Vagina (tissue), 2 donors: ENCODE measurements around the gene EHMT1. TPM values are rescaled to one million over a fixed set of nuclear protein-coding genes. Genes with fewer than 3 reads are reported as not detected.
"Not testable (repeated sequence)": the region's sequence is repeated elsewhere in the genome, so short reads cannot be mapped to it uniquely, and the experiment has no call there.

Source experiments
- DNase-seq, 2 donors: peaks; one replicate each; pipeline ENCODE4 v3.0.0-alpha.2; 2017; ENCODE audit errors: extremely low spot score in 2 of 2
- H3K27ac ChIP-seq: fragments of 200-600 bp; sonication (generic); one replicate; pipeline ENCODE4 v1.5.1; 2019
- H3K27me3 ChIP-seq: fragments of 200-600 bp; sonication (generic); one replicate; pipeline ENCODE4 v1.5.1; 2019
- H3K36me3 ChIP-seq, 2 donors: fragments of 200-600 bp; sonication (generic); one replicate each; pipeline ENCODE4 v1.5.1; 2017 to 2019
- H3K4me1 ChIP-seq: fragments of 200-600 bp; sonication (generic); one replicate; pipeline ENCODE4 v1.5.1; 2019
- H3K4me3 ChIP-seq, 2 donors: fragments of 200-600 bp; sonication (generic); 1 replicate in 1 of 2; 2 replicates in 1 of 2; pipeline ENCODE4 v1.5.1; 2016 to 2019
- H3K9me3 ChIP-seq: fragments of 200-600 bp; sonication (generic); one replicate; pipeline ENCODE4 v1.5.1; 2019
- CTCF ChIP-seq, 3 experiments: fragments of 450-650 bp in 2 of 3; fragments of 200-600 bp in 1 of 3; sonication (generic) in 1 of 3; IDR thresholded peaks; one replicate each; pipeline ENCODE4 v1.5.1; 2017 to 2019; ENCODE audit warnings: antibody characterized with exemption in 3 of 3, mild to moderate bottlenecking in 2 of 3, moderate library complexity in 2 of 3
- POLR2A ChIP-seq, 2 donors: fragments of 450-650 bp; IDR thresholded peaks; one replicate each; pipeline ENCODE4 v1.6.1; 2017; ENCODE audit warnings: antibody characterized with exemption in 2 of 2, mild to moderate bottlenecking in 2 of 2, moderate library complexity in 2 of 2
- POLR2AphosphoS5 ChIP-seq, 2 donors: sonication (generic); formaldehyde crosslinking; IDR thresholded peaks; one replicate each; pipeline ENCODE4 v1.9.0; 2017; ENCODE audit warnings: antibody characterized with exemption in 2 of 2, mild to moderate bottlenecking in 2 of 2, low read depth in 1 of 2; ENCODE audit not compliant: insufficient read depth in 1 of 2
- intact Hi-C: fragments of 100-400 bp; cut with DNase I; formaldehyde crosslinking; loops from one replicate; pipeline ENCODE4 v1.15.1; 2023
- total RNA-seq: library from RNA; depleted of rRNA; stranded (reverse); fragments of >200 nt; gene quantifications from one replicate; pipeline ENCODE4 v1.2.3, GENCODE V29; 2016

EHMT1 gene
- total RNA-seq, 1 donor from 2014 or later: 65.8 TPM

GRCh38 chr9:137709411-137710101, 90.8 kb downstream of the EHMT1 start:
- Histone ChIP-seq H3K9me3 (no peaks in the 10 kb centered on the region), H3K4me3 (no peak overlapping the region), H3K27me3 (no peaks in the 10 kb centered on the region), H3K4me1 (peaks cover 24% of the 10 kb centered on the region), H3K27ac (no peak overlapping the region), H3K36me3 (peaks cover 0 to 10% of the 10 kb centered on the region in 2 donors)
- no peak for DNase-seq
- no peak for TF ChIP-seq POLR2AphosphoS5 (IDR thresholded peaks at IDR 0.05; ENCODE audit: insufficient read depth in 1 of 2, low read depth in 1 of 2)
- no peak for TF ChIP-seq CTCF (IDR thresholded peaks at IDR 0.05)
- no peak for TF ChIP-seq POLR2A (IDR thresholded peaks at IDR 0.05)
- intact Hi-C loops: no loop called here

- no peak overlapping the region for H3K4me3 ChIP-seq
- no peak overlapping the region for H3K27ac ChIP-seq
- TF ChIP-seq POLR2A (IDR thresholded peaks at IDR 0.05) (no peak), POLR2AphosphoS5 (IDR thresholded peaks at IDR 0.05; ENCODE audit: insufficient read depth in 1 of 2, low read depth in 1 of 2) (no peak), CTCF (IDR thresholded peaks at IDR 0.05) (no peak)
- peaks cover 24% of the 10 kb centered on the region for H3K4me1 ChIP-seq
- DNase-seq: no peak
- no peaks in the 10 kb centered on the region for H3K27me3 ChIP-seq
- peaks cover 0 to 10% of the 10 kb centered on the region in 2 donors for H3K36me3 ChIP-seq
- intact Hi-C loops: no loop called here
- no peaks in the 10 kb centered on the region for H3K9me3 ChIP-seq
Measured at GRCh38 chr9:137710704-137711103, 91.9 kb downstream of the EHMT1 start.

GRCh38 chr9:137711678-137712105, 92.9 kb downstream of the EHMT1 start:
- peaks cover 14% of the 10 kb centered on the region for H3K4me1 ChIP-seq
- H3K36me3 ChIP-seq: peaks cover 0 to 12% of the 10 kb centered on the region in 2 donors
- TF ChIP-seq POLR2AphosphoS5 (IDR thresholded peaks at IDR 0.05; ENCODE audit: insufficient read depth in 1 of 2, low read depth in 1 of 2) (no peak), CTCF (IDR thresholded peaks at IDR 0.05) (no peak), POLR2A (IDR thresholded peaks at IDR 0.05) (no peak)
- intact Hi-C loops: no loop called here
- H3K27ac ChIP-seq: no peak overlapping the region
- no peak for DNase-seq
- H3K27me3 ChIP-seq: no peaks in the 10 kb centered on the region
- H3K4me3 ChIP-seq: no peak overlapping the region
- no peaks in the 10 kb centered on the region for H3K9me3 ChIP-seq

GRCh38 chr9:137715321-137715720, 96.5 kb downstream of the EHMT1 start:
- intact Hi-C loops: no loop called here
- TF ChIP-seq POLR2AphosphoS5 (IDR thresholded peaks at IDR 0.05; ENCODE audit: insufficient read depth in 1 of 2, low read depth in 1 of 2) (no peak), POLR2A (IDR thresholded peaks at IDR 0.05) (no peak), CTCF (IDR thresholded peaks at IDR 0.05) (no peak)
- H3K4me1 ChIP-seq: peaks cover 4% of the 10 kb centered on the region
- H3K27me3 ChIP-seq: no peaks in the 10 kb centered on the region
- no peaks in the 10 kb centered on the region for H3K9me3 ChIP-seq
- no peak for DNase-seq
- H3K4me3 ChIP-seq: no peak overlapping the region
- H3K36me3 ChIP-seq: peaks cover 0 to 32% of the 10 kb centered on the region in 2 donors
- no peak overlapping the region for H3K27ac ChIP-seq

- DNase-seq, H3K4me3 ChIP-seq, H3K4me1 ChIP-seq, intact Hi-C loops, H3K9me3 ChIP-seq, H3K27me3 ChIP-seq, H3K27ac ChIP-seq: not testable (repeated sequence)
- H3K36me3 ChIP-seq: peaks cover 0 to 38% of the 10 kb centered on the region in 2 donors
Measured at GRCh38 chr9:137715866-137716693, 97.3 kb downstream of the EHMT1 start.
